ENCODE results near the gene IL15RA.

- TF ChIP-seq CTCF (IDR thresholded peaks at IDR 0.05) (no peak), ZFX (IDR thresholded peaks at IDR 0.05; ENCODE audit: borderline replicate concordance) (no peak)
Observed at GRCh38 chr10:5985029-5985428, 7.7 kb upstream of the IL15RA start.
